ENCODE data around the gene COL4A1. TPM values are rescaled to one million over a fixed set of nuclear protein-coding genes. Genes with fewer than 3 reads are reported as not detected.

COL4A1 gene
- total and polyA plus RNA-seq, 2 of the 13 experiments (the other 11 are each of a cell fraction or from before 2014, with no cell fraction given): not detected

DNA sequence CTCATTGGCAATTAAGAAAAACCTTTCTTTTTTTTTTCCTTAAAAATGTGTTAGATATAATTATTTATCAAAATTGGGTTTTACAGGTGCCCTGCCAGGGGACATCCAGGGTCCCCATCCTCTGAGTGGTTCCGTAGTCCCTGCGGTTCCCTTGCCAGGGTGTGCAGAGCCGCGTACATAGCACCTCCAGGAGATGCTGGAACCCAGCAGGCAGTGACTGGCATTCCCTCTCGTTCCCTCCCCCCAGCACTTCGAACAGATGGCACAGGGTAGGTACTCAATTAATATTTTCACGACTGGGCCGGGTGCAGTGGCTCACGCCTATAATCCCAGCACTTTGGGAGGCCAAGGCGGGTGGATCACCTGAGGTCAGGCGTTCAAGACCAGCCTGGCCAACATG, 82.0 kb downstream of the COL4A1 start:
- ATAC-seq (no peak), FAIRE-seq (no peak), DNase-seq (ENCODE audit: low spot score) (no peak)
- BruUV-seq (replicated peaks): no TSS peak
- in situ Hi-C loops (cut with HindIII; ENCODE audit: extremely low pct_ligation_motif_present, low pct_unique_long_range_greater_than_20kb): no loop called here
- Histone ChIP-seq H3K27me3 (ENCODE audit: control insufficient read depth in 1 of 2, insufficient read depth in 2 of 2, low read length in 2 of 2) (peaks cover 2 to 19% of the 10 kb centered on the region in 2 experiments; a peak in 3 of 5 replicates), H3K4me3 (replicated peaks in 1 of 3; ENCODE audit: insufficient read depth in 1 of 3, low read depth in 2 of 3, low read length in 3 of 3) (no peak overlapping the region), H3K9ac (ENCODE audit: insufficient read depth, low read depth, low read length) (no peak overlapping the region), H4K20me1 (ENCODE audit: insufficient read depth, low read length) (no peaks in the 10 kb centered on the region), H3K4me1 (ENCODE audit: insufficient read depth, low read length) (no peaks in the 10 kb centered on the region), H3K36me3 (replicated peaks in 1 of 2; ENCODE audit: control insufficient read depth in 1 of 2, insufficient read depth in 2 of 2, low read length in 2 of 2) (no peaks in the 10 kb centered on the region), H3K9me3 (ENCODE audit: low read length) (no peaks in the 10 kb centered on the region), H3K79me2 (ENCODE audit: insufficient read depth, low read length) (no peaks in the 10 kb centered on the region), H2AFZ (ENCODE audit: low read length) (no peak overlapping the region), H3K27ac (ENCODE audit: extremely low read length, insufficient read depth, low read length) (no peak overlapping the region), H3K4me2 (ENCODE audit: low read depth, low read length) (no peak overlapping the region)
- WGBS (ENCODE audit: low lambda C conversion rate): 44% methylated on average over 9 of the region's 11 CpGs
- CTCF ChIA-PET (ENCODE audit: low intra/inter-chr PET ratio, low total read pairs): no interaction called here
- intact Hi-C loops (cut with micrococcal nuclease; ENCODE audit: unreplicated experiment): no loop called here
- POLR2A ChIA-PET: no interaction called here
- TF ChIP-seq NR2F2 (IDR thresholded peaks at IDR 0.05; ENCODE audit: borderline replicate concordance, low read depth): no peak
- TF ChIP-seq EEA1 (CRISPR knock-in tag; IDR thresholded peaks at IDR 0.05; ENCODE audit: borderline replicate concordance): no peak
- TF ChIP-seq ARNT2 (CRISPR knock-in tag; IDR thresholded peaks at IDR 0.05; ENCODE audit: low read depth): no peak
- no peak for TF ChIP-seq NRL (CRISPR knock-in tag; IDR thresholded peaks at IDR 0.05; ENCODE audit: borderline replicate concordance)
- no peak for TF ChIP-seq SP4 (CRISPR knock-in tag; IDR thresholded peaks at IDR 0.05)
- TF ChIP-seq ZNF232 (CRISPR knock-in tag; IDR thresholded peaks at IDR 0.05; ENCODE audit: borderline replicate concordance): no peak
- TF ChIP-seq ZNF335 (CRISPR knock-in tag; IDR thresholded peaks at IDR 0.05): no peak
- TF ChIP-seq MATR3 (CRISPR knock-in tag; IDR thresholded peaks at IDR 0.05): no peak
- TF ChIP-seq ZKSCAN1 (IDR thresholded peaks at IDR 0.05; ENCODE audit: low read length): no peak
- TF ChIP-seq ZNF205 (CRISPR knock-in tag; IDR thresholded peaks at IDR 0.05): no peak
- TF ChIP-seq ZIK1 (CRISPR knock-in tag; IDR thresholded peaks at IDR 0.05; ENCODE audit: borderline replicate concordance, low read depth): no peak
- no peak for TF ChIP-seq NFE2L1 (CRISPR knock-in tag; IDR thresholded peaks at IDR 0.05; ENCODE audit: borderline replicate concordance)
- no peak for TF ChIP-seq ARHGAP35 (CRISPR knock-in tag; IDR thresholded peaks at IDR 0.05; ENCODE audit: borderline replicate concordance)
- TF ChIP-seq ZNF501 (CRISPR knock-in tag; IDR thresholded peaks at IDR 0.05): no peak
- TF ChIP-seq CHCHD3 (CRISPR knock-in tag; IDR thresholded peaks at IDR 0.05): no peak
- no peak for TF ChIP-seq ZBTB2 (CRISPR knock-in tag; IDR thresholded peaks at IDR 0.05; ENCODE audit: low read depth)
- TF ChIP-seq ADNP (CRISPR knock-in tag; IDR thresholded peaks at IDR 0.05): no peak
- TF ChIP-seq, protein P1, sequence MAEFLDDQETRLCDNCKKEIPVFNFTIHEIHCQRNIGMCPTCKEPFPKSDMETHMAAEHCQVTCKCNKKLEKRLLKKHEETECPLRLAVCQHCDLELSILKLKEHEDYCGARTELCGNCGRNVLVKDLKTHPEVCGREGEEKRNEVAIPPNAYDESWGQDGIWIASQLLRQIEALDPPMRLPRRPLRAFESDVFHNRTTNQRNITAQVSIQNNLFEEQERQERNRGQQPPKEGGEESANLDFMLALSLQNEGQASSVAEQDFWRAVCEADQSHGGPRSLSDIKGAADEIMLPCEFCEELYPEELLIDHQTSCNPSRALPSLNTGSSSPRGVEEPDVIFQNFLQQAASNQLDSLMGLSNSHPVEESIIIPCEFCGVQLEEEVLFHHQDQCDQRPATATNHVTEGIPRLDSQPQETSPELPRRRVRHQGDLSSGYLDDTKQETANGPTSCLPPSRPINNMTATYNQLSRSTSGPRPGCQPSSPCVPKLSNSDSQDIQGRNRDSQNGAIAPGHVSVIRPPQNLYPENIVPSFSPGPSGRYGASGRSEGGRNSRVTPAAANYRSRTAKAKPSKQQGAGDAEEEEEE (CRISPR knock-in tag; IDR thresholded peaks at IDR 0.05; ENCODE audit: borderline replicate concordance): no peak
- TF ChIP-seq ZBTB14 (CRISPR knock-in tag; IDR thresholded peaks at IDR 0.05): no peak
- TF ChIP-seq TAF1 (CRISPR knock-in tag; IDR thresholded peaks at IDR 0.05): no peak
